GM19043 (cell line): ENCODE data around the gene KIF26B.
"Not testable (repeated sequence)": the region's sequence is repeated elsewhere in the genome, so short reads cannot be mapped to it uniquely, and the experiment has no call there.

Experiments
- ATAC-seq: cut with Tn5 transposase; IDR thresholded peaks from one replicate; pipeline ENCODE4 v1.9.1; 2021; ENCODE audit warnings: low read depth; ENCODE audit not compliant: unreplicated experiment

KIF26B gene

GRCh38 chr1:245377854-245378253 is 223.1 kb downstream of the KIF26B start:
- no peak for ATAC-seq

GRCh38 chr1:245378311-245378722 is 223.5 kb downstream of the KIF26B start:
- ATAC-seq: peak; percentile 63

GRCh38 chr1:245378745-245379144 is 224.0 kb downstream of the KIF26B start:
- ATAC-seq: no peak

GRCh38 chr1:245380790-245381535 is 226.2 kb downstream of the KIF26B start:
- ATAC-seq: no peak

DNA sequence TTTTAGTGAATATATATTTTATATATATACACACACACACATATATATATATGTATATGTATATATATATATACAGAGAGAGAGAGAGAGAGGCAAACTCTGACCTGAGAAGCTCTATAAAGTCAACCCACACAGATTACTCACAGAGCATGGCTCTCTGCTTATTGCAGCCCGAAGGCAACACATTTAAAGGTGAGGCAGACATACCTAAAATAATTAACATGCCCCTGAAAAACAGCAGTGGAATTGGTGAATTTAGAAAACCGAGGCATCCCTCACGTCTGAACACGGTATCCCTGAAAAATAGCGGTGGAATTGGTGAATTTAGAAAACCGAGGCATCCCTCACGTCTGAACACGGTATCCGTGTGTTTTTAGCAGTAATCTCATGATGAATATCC is 228.2 kb downstream of the KIF26B start:
- ATAC-seq: no peak

DNA sequence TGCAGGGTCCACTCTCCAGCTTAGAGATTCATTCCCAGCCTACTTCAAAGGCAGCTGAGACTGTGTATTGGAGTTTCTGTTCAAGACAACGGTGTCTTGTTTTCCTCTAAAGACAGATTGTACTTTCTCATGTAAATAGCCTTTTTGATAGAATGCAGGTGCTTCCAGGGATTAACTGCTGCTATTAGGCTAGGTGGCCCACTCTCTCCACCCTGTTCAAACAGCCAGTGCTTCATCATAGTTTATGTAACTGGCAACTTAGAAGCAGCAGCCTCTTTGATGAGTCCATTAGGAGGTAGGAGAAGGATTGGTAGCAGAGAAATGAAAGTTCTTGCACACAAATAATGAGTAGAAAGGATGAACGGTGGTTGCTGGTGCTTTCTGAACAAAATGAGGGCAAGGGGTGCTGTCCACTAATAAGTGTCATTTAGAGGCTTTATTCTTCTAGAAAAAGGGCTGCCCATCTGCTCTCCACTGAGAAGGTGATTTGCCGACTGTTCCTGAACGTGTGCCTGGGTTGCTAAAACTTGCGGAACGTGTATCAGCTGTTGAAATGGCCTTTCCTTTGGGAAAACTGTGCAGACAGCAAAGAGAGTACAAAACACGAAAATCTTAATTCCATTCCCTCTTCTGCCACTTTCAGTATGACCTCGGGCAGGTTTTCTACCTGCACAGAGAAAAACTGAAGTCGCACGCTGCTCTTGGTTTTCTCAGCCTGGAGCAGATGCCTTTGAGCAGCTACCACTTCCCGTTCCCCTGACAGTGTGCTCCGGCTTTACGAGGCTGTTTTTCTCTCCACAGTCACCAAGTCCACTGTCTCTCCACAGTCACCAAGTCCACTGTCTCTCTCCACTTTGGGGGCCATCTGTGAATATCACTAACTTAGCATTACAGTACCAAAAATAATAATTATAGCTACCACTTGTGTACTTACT is 228.9 kb downstream of the KIF26B start:
- no peak for ATAC-seq

DNA sequence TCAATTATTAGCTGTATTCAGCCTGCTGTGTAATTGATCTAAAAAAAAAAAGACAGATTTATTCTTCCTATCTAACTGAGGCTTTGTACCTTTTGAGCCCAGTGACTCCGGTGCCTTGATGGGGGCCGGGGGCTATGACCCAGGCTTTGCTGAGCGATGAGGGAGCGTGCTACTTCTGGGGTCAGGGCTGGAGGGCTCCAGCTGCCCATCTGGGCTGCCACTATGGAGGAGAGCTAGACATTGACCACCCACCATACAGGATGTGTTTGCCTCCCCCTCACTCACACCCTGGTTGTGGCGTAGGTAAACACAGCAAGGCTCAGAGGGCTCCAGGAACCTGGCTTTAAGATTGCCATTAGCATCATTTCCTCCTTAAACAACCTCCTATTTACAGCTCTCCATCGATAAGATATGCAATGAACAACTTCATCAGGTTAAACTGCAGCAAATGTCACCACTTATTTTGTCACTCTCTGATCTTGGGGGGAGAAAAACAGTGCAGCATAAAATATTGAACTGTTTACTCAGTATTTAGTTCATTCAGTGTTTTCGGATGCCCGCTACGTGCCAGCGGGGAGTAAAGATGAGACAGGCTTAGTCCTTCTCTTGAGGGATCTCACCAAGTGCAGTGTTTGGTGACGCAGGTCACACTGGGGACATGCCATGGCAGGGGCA is 231.6 kb downstream of the KIF26B start:
- no peak for ATAC-seq

DNA sequence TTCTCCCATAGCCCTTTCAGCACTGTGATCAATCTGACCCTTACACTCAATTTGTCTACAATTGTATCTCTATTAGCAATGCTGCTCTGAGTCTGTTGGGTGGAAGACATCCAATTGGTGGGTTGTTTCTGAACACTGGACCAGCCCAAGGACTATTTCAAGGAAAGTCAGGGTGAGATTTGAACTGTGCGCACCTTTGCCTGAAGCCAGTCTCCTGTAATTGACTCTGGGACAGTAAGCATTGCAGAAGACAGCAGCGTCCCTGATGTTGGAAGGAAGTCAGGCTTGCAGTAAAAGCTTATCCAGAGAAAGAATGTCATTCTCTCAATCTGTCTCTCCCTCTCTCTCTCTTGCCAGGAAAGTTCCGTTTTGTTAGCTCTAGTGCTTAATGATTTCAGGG is 233.9 kb downstream of the KIF26B start:
- ATAC-seq: no peak

DNA sequence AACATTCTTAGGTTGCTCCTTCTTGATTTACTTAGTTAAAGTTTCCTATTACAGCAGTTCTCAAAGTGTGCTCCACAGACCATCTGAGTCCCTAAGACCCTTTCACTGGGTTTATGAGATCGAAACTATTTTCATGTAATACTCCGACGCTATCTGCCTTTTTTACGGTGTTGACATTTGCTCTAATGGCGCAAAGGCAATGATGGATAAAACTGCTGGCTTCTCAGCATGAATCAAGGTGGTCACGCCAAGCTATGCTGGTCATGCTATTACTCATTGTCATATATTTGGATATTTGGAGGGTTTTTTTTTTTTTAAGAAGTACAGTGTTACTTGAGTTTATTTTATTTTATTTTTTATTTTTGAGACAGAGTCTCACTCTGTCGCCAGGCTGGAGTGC is 235.1 kb downstream of the KIF26B start:
- no peak for ATAC-seq

GRCh38 chr1:245390975-245391374 is 236.2 kb downstream of the KIF26B start:
- no peak for ATAC-seq

GRCh38 chr1:245393694-245394093 is 238.9 kb downstream of the KIF26B start:
- ATAC-seq: no peak

DNA sequence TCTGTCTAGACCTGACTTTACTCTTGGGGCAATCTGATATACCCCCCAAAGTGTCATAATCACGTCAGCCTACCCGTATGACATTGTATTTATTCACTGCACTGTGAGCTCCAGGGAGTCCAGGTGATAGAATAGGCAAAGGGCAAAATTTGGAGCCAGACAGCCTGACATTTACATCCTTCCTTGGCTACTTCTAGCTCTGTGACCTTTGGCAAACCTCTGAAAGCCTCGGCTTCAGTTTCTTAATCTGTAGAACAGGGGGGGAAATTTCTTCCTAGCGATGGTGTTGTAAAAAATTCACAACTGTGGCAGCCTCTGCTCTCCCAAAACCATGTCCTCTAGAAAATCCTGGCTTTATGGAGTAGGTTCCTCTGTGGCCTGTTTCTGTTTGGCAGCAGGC is 240.9 kb downstream of the KIF26B start:
- no peak for ATAC-seq

GRCh38 chr1:245396615-245397014 is 241.8 kb downstream of the KIF26B start:
- no peak for ATAC-seq

DNA sequence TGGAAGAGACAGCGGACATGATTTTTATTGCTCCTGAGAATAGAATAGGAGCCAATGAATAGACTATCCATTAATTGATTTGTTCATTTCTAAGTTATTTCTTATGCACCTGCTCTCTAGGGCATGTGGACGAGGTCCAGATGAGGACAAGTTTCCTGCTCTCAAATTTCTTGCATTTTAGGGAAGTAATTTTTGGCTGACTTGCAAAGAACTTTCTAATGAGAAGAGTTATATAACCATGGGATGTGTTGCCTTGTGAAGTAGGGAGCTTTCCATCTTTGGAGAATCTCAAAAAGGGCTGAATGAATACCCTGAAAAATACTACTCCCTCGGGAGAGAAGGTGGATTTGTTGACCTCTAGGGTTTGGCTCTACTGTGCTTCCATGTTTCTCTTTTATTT is 243.0 kb downstream of the KIF26B start:
- no peak for ATAC-seq

- ATAC-seq: no peak
Observed at GRCh38 chr1:245398180-245398579, 243.4 kb downstream of the KIF26B start.

DNA sequence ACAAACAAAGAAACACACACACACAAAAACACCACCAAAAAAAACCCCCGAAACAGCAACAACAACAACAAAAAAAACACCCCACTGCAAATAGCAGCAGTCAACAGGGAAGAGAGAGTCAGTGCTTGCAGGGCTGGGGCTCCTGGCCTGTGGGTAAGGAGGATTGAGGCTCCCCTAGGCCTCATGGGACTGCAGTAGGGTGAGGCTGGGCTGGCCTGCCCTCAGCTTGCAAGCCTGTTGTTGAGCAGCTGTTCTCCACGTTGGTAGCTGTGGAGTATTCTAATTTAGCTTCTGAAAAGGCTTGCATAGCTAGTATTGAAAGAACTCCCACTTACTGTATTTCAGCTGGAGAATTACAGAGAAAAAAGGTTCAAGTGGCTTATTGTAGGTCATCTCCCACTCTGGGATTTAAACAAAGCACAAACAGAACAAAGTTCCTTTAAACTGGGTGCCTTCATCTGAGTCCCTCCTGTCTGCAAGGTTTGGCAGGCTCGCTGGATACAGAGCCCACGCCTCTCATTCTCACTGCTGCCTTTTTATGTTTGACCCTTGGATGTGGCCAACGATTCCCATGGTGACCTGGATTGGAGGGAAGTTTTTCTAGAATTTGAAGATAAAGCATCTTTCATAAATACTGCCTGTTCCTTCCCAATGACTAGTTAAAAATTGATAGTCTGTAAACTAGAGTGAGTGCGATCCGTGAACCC is 247.2 kb downstream of the KIF26B start:
- no peak for ATAC-seq

DNA sequence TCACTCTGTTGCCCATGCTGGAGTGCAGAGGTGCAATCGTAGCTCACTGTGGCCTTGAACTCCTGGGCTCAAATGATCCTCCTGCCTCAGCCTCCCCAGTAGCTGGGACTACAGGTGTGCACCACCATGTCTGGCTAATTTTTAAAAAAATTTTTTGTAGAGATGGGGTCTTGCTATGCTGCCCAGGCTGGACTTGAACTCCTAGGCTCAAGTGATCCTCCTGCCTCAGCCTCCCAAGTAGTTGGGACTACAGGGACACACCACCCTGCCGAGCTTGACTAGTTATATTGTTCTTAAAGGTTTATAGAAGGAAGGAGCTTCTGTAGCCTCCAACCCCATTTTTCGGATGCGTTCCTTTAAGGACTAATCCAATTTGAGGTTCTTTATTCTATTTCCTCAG is 248.2 kb downstream of the KIF26B start:
- ATAC-seq: not testable (repeated sequence)

GRCh38 chr1:245404527-245404926 is 249.7 kb downstream of the KIF26B start:
- ATAC-seq: no peak

- ATAC-seq: no peak
Observed at GRCh38 chr1:245404952-245405351, 250.2 kb downstream of the KIF26B start.

- no peak for ATAC-seq
Observed at GRCh38 chr1:245406426-245406825, 251.6 kb downstream of the KIF26B start.

GRCh38 chr1:245407983-245408382 is 253.2 kb downstream of the KIF26B start:
- no peak for ATAC-seq
